GM19240 (cell line): ENCODE data around the gene HMGN5.

Source experiments
- DNase-seq: peaks from one replicate; pipeline ENCODE4 v3.0.0; 2011; ENCODE audit warnings: low spot score; ENCODE audit not compliant: insufficient read length

HMGN5 gene

GRCh38 chrX:81120258-81120935 lies 81.3 kb downstream of the HMGN5 start:
- DNase-seq = no peak

DNA sequence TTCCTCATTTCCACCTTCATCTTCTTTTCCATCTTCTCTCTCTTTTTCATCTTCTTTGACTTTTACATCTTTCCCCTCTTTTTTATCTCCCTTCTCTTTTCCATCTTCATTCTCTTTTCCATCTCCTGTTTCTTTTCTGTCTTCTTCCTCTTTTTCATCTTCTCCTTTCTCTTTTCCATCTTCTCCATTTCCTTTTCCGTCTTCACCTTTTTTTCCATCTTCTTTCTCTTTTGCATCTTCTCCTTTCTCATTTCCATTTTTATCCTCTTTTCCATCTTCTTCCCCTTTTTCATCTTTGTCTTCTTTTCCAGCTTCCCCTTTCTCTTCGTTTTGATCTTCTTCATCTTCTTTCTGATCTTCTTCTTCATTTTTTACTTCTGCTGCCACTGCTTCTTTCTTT lies 87.0 kb downstream of the HMGN5 start:
- DNase-seq = no peak

DNA sequence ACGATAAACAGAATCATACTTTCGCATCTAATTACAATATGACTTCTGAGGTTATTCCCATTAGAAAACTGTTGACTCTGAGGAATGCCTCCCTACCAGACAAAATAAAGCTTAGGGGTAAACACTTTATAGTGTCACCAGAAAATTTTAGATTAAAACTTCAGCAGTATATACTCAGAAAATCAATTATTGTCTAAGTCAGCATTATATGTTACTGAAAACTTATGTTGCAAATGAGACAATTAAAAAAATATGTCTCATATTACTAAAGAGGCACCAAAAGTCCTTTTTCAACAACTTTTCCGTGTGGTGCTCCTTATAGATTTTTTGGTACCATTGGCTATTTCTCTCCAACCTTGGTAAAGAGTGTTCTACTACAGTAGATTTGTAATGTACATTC lies 91.4 kb downstream of the HMGN5 start:
- no peak for DNase-seq

DNA sequence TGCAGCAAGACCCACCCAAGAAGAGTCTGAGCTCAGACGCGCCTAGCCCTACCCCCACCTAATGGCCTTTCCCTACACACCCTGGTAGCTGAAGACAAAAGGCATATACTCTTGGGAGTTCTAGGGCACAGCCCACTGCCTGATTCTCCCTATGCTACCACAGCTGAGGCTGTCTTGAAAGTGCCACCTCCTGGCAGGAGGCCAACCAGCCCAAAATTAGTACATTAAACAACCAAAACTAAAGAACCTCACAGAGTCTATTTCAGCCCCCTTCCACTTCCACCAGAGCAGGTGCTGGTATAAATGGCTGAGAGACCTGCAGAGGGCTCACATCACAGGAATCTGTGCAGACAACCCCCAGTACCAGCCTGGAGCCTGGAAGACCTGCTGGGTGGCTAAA lies 119.1 kb downstream of the HMGN5 start:
- DNase-seq = no peak
